ENCODE data around the gene MATN1.
A peak's percentile ranks its signal among the peaks of the same experiment; 100 is the strongest.

The MATN1 gene

DNA sequence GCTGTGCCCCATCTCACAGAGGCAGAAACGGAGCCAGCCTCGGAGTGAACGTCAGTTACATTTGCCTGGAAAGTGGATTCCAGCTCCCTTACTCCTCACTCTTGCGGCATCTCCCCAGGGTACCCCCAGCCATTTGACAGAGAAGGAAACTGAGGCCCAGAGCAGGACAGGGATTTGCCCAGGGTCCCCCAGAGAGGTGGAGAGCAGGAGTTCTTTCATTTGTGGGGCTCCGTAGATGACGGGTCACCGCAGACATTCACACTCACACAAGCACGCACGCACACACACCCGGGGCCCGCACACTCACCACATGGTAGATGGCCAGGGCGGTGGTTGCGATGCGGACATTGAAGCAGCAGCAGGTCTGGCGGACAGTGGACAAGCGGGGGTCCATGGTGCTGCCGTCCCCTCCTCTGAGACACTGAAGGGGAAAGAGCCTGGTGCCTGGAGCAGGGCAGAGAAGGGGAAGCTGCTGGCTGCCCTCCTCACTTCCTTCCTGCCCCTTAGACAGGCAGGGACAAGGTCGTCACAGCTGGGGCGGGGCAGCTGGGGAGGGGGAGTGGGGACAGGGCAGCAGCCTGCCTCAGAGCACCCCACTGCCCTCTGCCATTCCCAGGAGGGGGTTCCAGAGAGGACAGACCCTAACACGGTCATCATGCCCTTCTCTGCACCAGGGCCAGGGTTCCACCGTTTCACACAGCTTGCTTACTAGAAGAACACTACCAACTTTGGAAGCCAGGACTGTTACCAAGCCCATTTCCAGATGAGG lies 34.2 kb upstream of the MATN1 start, which contains the start of gene LAPTM5:
LAPTM5 (minus strand) TSS at position 423 of the 769 bp plus-strand sequence; CDS start at position 394, 29 bp downstream.
- DNase-seq (ENCODE audit: low spot score), result peak; percentile 68

DNA sequence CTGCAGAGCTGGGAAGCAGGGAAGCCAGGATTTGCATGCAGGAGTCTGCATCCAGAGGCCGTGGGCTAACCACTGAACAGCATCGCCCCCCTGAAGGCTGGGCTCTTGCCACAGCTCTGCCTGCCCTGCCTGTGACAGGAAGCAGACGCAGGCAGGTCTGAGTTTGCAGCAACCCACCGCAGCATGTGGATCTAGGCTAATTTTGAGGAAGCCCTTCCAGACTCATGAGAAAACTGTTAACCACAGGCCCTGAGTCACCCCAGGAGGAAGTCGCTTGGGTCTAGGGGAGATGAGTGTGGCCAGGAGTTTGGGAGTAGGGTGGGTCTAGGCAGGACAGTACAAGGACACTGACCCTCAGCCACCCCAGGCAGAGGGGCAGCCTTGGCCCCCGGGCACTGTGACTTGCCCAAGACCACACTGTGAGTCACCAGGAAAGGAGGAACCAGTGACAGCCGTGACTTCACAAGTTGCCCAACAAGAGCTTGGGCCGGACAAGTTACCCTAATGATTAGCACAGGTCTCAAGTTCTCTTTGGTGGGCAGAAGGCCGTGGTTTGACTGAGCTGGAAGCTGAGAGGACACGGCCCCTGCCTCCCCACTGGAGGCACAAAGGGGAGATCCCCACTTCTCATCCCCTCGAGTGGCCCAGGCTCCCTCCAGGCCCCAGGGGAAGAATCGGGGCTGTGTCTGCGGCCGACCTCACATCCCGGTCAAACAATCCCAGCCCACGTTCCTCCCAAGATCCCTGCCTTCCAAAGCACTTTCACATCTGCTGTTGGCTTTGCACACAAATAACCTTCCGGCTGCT lies 33.4 kb upstream of the MATN1 start:
- peak; percentile 75 for DNase-seq (ENCODE audit: low spot score)

DNA sequence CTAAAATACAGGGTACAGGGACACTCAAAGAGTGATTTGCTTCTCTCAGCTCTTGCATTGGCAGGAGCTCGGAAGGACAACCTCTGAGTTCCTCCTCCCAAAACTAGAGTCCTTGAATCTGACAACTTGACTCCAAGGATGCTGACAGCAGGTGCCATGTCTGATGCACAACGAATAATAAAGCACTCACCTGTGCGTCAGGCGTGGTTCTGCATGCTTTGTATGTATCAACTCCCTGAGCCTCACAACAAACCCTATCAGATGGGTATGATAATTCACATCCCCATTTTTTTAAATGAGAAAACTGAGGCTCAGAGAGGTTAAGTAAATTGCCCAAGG lies 32.8 kb upstream of the MATN1 start:
- no peak for DNase-seq (ENCODE audit: low spot score)

DNA sequence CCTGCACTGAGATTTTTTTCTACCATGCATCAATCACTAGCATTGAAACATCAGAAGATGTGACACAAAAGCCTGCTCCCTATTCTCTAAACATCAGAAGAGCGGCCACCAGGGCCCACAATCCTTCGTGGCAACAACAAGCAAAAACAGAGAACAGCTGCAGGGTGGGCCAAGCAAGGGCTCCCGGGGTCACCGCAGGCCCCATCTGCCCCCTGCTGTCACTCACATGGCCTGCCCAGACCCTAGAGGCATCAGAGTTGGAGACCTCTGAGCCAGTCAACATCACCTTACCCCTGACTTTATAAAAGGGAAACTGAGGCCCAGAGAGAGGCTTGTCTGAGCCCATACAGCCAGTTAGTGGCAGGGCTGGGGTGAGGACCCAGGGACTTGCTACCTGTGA lies 32.4 kb upstream of the MATN1 start:
- no peak for DNase-seq (ENCODE audit: low spot score)

DNA sequence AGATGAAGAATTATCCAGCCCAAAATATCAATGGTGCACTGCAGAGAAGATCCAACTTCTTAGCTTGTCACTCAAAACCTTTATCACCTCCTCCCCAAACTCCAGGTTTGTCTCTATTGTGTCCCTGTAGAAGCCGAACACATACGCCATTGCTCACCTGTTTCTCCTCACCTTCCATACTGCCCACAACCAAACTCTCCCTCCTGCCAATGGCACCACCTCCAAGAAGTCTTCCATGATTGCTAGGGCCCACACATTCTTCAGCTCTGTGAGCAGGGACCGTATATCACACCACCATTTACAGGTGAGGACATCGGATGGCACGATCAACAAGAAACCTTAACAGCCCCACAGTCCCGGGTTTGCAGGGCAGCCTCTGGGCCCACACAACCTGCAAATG lies 31.9 kb upstream of the MATN1 start:
- no peak for DNase-seq (ENCODE audit: low spot score)

DNA sequence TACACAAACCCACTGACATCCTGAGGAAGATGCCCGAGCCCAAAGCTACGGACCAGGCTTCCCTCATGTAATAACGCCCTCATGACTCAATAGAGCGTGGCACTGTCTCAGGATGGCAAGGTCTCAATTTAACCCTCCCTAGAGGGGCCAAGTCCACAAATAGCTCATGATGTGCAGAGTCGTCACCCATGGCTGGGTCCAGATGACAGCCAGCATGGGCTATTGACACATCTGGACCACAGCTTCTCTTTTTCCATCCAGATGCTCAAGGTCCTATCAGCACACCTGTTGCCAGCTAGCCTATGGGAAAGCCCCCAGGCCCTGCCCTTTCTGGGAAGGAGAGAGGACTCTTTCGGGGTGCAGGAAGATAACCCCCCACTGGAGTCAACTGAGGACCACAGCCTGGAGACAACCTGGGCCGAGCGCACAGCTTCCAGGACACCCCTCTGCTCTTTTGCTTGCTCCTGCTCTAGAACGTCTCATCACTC lies 31.3 kb upstream of the MATN1 start:
- no peak for DNase-seq (ENCODE audit: low spot score)

DNA sequence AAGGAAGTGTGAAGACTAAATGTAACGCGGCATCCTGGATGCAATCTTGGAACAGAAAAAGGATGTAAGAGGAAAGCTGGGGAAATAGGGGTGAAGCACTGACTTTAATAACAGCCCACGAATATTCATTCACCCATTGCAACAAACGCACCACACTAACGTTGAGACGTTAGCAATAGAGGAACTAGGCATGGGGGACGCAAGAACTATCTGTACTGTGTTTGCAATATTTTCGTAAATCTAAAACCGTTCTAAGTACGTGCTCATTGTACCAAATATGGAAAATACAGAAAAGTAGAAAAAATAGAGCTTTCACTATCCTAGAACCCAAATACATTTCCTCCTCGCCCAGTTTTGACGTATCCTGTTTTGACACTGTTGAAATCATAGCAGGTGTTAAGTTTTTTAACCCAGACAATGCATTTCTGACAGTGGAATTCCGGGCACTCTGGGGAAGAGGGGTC lies 30.3 kb upstream of the MATN1 start:
- DNase-seq (ENCODE audit: low spot score), result no peak

DNA sequence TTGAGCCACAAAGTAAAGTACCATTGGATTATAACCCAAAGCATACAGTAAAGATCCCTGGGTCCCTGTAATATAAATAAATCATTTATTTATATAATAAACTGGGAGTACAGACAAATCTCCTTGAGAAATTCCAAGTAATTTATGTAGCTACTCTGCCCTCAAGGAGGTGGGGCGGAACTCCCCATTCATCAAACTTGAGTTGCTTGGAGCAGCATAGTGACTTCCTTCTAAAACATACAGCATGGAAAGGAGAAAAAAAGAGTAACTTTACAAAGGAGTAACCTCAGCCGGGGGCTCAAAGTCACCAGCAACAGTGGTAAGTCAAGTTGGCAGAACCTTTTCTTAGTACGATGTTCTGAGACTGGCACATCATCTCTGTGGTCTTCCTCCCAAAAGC lies 29.7 kb upstream of the MATN1 start:
- no peak for DNase-seq (ENCODE audit: low spot score)

DNA sequence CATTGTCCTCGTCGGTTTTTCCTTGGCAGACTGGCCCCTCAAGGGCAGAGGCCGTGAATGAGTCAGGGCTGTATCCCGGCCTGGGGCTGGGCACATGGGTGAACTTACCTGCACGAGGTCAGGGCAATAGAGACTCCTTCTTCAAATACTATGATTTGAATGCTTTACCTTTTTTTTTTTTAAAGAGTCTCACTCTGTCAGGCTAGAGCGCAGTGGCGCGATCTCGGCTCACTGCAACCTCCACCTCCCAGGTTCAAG lies 29.2 kb upstream of the MATN1 start:
- no peak for DNase-seq (ENCODE audit: low spot score)

DNA sequence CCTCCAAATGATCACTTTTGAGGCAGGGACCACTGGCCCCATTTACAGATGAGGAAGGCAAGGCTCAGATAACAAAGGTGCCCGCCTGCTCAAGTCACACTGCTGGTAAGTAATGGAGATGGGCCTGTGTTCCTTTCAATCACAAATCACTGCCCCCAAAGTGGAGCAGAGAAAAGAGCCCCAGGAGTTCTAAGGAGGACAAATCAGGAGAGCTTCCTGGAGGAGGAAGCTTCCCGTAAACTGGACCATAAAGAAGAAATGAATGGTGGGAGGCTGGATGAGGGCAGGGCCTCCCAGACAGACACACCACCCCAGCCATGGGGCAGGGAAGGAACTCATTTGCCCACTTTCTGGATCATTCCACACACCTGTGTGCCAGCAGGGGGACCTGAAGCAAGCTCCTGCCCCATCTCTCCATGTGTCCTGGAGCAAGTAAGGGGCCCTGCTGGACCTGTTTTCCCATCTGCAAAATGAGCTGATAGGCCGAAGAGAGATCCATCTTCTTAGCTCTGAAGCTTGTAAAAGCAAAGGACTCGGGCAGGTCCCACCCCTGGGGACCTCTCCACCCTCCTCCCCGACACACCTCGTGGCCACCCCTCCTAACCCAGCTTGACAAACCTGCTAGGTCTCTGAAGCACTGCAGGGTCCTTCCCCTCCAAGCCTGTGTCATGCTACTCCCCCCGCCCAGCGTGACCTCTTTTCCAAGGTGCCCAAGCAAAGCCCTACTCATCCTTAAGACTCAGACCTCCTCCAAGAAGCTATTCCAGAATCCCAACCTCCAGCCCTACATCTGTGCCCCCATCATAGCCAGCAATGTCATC lies 28.7 kb upstream of the MATN1 start:
- no peak for DNase-seq (ENCODE audit: low spot score)

DNA sequence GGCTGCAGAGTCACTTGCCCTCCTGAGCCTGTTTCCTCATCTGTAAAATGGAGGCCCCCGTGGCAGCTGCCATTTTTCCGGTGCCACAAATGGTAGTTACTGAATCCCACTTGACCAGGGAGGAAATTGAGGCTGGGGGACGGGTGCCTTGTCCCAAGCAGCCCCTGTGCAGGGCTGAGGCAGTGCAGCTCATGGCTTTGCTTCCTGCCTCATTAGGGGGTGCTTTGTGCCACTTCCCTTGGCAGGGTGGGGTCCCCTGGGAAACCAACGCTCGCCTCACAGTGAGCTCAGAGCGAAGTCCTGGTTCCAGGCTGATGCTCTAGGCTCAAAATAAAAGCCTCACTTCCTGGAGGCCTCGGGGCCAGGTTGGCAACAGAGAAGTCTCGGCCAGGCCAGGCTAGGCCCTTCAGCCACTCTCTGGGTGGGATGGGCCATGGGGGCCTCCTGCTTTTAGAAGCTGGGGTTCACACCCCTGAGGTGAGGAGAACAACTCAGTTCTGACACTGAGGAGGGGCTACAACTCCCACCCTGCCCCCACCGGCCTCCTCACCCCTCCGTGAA lies 27.4 kb upstream of the MATN1 start:
- DNase-seq (ENCODE audit: low spot score), result no peak

DNA sequence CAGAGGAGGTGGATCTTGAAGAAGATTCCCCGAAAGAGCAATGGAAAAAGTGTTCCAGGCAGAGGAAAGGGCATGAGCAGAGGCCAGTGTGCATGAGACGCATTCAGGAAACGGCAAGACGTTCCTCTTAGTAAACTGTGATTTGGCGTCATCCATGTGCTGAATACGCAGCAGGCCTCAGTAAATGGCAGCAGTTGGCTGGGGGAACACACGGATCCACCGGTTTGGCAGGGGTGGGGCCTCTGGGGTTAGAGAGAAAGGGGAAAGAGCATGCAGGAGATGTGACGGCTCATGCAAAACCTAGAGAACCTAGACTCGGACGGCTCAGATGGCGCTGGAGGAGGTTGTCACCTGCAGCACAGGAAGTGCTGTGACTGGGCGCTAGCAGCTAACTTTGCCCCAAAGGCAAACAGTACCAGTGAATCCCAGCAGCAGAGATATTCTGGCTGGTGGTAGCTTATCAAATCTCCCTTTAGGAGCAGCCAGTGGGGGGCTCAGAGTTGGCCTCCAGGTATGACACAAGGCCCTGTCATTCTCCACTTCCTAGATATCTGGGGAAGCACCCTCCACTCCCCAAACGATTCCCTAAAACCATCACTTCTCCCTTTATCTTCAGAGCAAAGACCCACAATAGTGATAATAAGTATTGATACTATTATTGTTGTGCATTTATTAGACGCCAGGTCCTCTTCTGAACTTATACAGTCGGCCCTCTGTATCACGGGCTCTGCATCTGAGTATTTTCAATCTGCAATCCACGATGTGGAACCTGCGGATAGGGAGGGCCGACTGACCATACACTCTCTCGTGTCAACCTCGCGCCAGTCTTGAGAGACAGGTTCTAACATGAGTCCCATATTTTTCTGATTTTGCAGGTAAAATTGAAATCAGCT lies 26.6 kb upstream of the MATN1 start:
- no peak for DNase-seq (ENCODE audit: low spot score)

DNA sequence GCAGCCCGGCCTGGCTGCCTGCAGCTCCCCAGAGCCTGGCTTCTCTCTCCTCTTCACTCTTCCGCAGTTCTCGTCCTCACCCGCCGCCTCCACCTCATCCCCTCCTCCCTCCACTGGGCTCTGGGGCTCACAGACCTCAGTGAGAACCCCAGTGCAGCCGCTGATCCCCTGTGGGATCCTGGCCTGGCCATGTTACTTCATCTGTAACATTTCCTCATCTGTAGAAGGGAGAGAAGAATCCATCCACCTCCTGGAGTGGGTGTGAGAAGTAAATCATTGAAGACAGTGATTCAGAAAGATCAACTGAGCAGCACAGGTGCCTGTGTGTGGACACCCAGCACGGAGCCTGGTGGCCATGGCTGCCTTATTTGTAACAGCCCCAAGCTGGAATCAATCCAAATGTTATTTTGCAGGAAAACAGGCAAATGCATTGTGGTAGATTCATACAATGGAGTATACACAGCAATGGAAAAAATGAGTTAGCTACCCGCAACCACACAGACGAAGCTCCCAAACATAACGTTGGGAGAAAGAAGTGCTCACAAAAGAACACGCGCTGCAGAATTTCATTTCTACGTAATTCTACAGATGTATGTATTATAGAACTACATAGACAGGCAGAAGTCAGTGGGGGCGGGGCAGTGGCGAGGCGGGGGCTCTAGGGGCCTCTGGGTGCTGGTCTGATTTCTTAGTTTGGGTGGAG lies 25.5 kb upstream of the MATN1 start:
- peak; percentile 67 for DNase-seq (ENCODE audit: low spot score)

DNA sequence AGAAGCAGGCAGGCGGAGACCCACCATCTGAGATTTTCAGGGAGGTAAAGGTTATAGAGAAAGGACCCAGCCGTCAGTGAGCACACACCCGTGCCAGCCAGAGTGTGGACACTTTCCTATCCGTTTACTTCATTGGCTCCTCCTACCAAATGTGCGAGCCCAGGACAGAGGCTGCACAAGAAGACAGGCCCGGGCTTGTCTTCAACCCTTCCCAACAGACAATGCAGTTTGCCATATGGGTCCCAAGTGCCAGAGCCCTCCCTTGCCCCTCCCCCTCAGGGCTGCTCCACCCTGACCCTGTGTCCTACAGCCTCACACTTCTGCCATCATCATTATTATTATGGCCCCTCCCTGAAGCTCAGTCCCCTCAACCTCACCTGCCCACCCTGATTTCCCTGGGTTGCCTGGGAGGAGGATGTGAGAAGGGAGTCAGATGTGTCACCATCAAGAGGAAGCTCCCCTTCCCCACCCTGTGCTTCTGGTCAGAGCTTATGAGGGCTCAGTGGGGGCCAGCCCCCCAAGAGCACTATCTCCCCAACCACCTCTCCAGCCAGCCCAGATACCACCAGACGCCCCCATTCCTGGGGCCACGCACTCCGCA lies 24.8 kb upstream of the MATN1 start:
- DNase-seq (ENCODE audit: low spot score), result peak; percentile 65

DNA sequence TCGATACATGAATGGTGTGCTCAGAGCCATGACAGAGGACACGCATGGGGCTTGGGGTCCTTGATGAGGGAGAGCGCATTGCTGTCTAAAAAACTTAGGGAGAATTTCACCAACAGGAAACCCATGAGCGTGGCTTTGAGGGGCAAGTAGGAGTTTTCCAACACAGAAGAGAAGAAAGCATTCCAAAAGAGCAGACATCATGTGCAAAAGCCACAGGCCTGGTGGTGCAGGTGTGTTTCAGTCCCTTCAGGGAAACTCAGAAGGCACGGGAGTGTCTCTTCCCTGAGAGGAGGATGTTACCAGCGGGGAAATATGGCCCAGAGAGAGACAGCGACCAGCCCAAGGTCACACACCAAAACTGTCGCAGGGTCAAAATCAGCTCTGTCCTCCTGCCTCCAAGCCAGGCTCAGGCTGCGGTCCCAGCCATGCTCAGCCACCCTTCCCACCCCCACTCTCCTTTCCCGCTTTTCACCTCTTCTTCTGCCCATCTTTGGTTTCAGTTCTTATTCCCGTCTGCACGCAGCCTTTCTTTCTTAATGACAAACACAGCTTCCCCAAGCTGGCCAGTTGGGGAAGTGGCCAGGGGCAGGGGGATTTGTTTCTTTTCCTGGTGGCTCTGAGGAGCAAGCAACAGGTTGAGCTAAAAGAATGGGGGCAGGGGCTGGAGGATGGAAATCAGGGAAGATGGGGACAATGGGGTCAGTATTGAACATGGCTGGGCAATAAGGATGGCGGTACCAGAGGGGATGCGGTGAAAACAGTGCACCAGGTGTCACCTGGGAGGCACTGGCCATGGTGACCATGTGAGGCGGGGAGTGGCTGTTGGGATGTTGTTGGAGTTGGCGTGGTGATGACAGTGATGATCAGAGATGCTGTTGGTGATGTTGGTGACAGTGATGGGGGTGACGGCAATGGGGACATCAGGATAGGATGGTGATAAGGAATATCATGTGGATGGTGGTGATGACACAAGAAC lies 23.9 kb upstream of the MATN1 start:
- peak; percentile 57 for DNase-seq (ENCODE audit: low spot score)

DNA sequence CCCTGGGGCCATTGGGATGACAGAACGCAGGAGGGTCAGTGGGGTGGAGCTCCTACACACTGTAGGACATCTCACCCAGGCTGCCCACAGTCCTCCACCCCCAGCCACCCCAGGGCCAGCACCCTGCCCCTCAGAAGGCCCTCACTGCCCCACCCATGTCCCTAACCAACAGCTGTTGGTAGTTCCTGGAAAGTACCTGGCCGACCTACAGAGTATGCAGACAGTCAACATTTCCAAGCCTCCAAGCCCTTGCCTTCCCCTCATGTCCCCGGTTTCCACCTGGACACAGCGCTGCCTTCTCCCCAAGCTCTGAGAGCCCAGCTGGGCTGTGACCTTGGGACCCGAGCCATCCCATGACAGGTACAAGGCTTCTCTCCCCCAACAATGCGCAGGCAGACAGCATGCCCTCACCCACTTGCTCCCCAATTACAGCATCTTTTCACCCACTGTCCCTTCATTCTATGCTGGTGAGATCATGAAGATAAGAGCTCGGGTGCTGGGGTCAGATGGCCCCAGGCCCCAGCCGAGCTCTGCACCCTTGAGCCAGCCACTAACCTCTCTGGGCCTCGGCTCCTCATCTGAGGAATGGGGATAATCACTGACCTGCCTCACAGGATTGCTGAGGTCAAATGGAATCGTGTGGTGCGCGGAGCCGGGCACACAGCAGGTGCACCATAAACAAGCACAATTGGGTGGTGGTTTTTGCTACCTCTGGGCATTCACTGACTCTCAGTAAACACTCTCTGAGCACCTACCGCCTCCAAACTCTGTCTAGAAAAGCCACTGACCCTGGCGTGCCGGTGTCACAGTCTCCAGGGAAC lies 23.0 kb upstream of the MATN1 start:
- no peak for DNase-seq (ENCODE audit: low spot score)

DNA sequence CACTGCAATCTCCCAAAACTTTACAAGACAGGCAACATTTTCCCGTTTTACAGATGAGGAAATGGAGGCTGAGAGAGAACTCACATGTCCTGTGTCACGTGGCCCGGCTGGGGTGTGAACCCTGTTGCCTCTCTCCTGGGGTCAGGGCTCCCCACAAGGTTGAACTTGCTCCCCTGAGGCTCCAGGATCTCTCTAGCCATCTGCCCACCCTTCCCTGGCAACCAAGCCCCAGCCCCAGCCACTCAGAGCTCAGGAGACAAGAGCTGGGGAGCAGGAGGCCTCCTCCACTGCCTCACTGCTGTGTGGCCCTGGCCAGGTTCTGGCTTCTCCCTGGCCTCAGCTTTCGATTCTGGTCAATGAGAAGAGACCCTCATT lies 22.4 kb upstream of the MATN1 start:
- DNase-seq (ENCODE audit: low spot score), result no peak

DNA sequence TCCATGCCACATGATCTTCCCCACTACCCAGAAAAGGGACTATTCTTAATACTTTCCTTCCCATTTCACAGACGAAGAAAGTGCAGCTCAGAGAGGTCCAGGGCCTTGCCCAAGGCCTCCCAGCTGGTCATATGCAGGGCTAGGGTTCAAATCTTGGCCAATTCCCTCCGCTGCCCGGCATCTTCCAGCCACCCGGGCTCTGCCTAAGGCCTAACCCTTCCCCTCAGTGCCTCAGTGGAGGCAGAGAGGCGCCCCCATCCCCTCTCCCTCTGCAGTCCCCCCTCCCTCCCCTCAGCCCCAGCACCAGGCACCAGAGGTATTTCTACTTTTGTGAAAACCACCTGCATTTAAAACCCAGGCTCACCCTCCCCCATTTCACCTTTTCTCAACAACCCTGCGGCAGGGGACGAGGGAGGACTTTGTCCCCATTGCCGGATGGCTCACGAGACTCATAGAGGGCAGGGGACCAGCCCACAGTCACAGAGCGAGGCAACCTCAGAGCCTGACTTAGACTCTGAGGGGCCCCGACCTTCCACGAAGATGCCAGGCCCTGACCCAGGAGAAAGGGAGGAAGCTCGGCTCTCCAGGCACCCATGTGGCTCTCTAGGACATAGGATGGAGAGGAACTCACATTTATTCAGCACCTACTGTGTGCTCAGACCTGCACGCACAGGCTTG lies 21.9 kb upstream of the MATN1 start:
- no peak for DNase-seq (ENCODE audit: low spot score)

Measured in Ammon's horn (tissue), 1 donor.